Peyer's patch (tissue), 4 donors: ENCODE results near the gene SCGB2B2.

Experiments used
- POLR2A ChIP-seq, 2 donors: fragments of 450-650 bp; IDR thresholded peaks; one replicate each; pipeline ENCODE4 v1.5.1; 2017; ENCODE audit warnings: antibody characterized with exemption in 2 of 2, mild to moderate bottlenecking in 2 of 2, moderate library complexity in 2 of 2
- TF ChIP-seq, protein P1 (sequence below), 6 experiments: fragments of 450-650 bp in 4 of 6; fragments of 200-600 bp in 2 of 6; sonication (generic) in 1 of 6; IDR thresholded peaks; one replicate each; pipeline ENCODE4 v1.5.1; 2017 to 2019; ENCODE audit warnings: antibody characterized with exemption in 6 of 6, mild to moderate bottlenecking in 3 of 6, moderate library complexity in 1 of 6

DNA sequence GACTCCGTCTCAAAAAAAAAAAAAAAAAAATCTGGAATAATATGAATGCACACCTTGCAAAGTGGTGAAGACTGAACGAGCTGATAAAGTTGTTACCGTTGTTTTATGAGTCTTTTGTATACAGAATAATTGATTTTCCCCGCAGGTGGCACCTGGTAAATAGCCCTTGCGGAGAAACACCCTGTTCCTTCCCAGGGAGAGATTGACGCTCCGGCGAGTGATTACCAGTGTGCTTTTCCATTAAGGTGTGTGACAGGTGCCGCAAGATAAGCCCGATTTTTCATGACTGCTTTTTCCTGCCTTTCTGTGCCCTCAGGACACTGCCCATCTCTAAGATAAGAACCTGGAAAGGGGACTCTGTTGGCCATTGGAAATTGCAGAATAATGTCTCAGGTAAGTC lies 1.5 kb upstream of the SCGB2B2 start:
- TF ChIP-seq, protein P1, sequence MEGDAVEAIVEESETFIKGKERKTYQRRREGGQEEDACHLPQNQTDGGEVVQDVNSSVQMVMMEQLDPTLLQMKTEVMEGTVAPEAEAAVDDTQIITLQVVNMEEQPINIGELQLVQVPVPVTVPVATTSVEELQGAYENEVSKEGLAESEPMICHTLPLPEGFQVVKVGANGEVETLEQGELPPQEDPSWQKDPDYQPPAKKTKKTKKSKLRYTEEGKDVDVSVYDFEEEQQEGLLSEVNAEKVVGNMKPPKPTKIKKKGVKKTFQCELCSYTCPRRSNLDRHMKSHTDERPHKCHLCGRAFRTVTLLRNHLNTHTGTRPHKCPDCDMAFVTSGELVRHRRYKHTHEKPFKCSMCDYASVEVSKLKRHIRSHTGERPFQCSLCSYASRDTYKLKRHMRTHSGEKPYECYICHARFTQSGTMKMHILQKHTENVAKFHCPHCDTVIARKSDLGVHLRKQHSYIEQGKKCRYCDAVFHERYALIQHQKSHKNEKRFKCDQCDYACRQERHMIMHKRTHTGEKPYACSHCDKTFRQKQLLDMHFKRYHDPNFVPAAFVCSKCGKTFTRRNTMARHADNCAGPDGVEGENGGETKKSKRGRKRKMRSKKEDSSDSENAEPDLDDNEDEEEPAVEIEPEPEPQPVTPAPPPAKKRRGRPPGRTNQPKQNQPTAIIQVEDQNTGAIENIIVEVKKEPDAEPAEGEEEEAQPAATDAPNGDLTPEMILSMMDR (IDR thresholded peaks at IDR 0.05) = no peak
- TF ChIP-seq POLR2A (IDR thresholded peaks at IDR 0.05) = no peak
